Vagina (tissue), 2 donors: ENCODE results near the gene TERT.

Experiments used
- CTCF ChIP-seq, 3 experiments: fragments of 450-650 bp in 2 of 3; fragments of 200-600 bp in 1 of 3; sonication (generic) in 1 of 3; IDR thresholded peaks; one replicate each; pipeline ENCODE4 v1.5.1; 2017 to 2019; ENCODE audit warnings: antibody characterized with exemption in 3 of 3, mild to moderate bottlenecking in 2 of 3, moderate library complexity in 2 of 3
- POLR2A ChIP-seq, 2 donors: fragments of 450-650 bp; IDR thresholded peaks; one replicate each; pipeline ENCODE4 v1.6.1; 2017; ENCODE audit warnings: antibody characterized with exemption in 2 of 2, mild to moderate bottlenecking in 2 of 2, moderate library complexity in 2 of 2
- POLR2AphosphoS5 ChIP-seq, 2 donors: sonication (generic); formaldehyde crosslinking; IDR thresholded peaks; one replicate each; pipeline ENCODE4 v1.9.0; 2017; ENCODE audit warnings: antibody characterized with exemption in 2 of 2, mild to moderate bottlenecking in 2 of 2, low read depth in 1 of 2; ENCODE audit not compliant: insufficient read depth in 1 of 2

- TF ChIP-seq POLR2A (IDR thresholded peaks at IDR 0.05) (no peak), CTCF (IDR thresholded peaks at IDR 0.05) (no peak), POLR2AphosphoS5 (IDR thresholded peaks at IDR 0.05; ENCODE audit: insufficient read depth in 1 of 2, low read depth in 1 of 2) (no peak)
These were observed 31.1 kb upstream of the TERT start for GRCh38 chr5:1325870-1326531.
